Endothelial cell of hepatic sinusoid (primary cell): ENCODE data around the gene PCDHGA4.
"Not testable (repeated sequence)": the region's sequence is repeated elsewhere in the genome, so short reads cannot be mapped to it uniquely, and the experiment has no call there.

Experiments used
- in situ Hi-C: cut with HindIII; loops from 2 replicates; pipeline ENCODE4 v1.10.0; 2017; ENCODE audit warnings: low sequenced_read_pairs

Gene PCDHGA4

DNA sequence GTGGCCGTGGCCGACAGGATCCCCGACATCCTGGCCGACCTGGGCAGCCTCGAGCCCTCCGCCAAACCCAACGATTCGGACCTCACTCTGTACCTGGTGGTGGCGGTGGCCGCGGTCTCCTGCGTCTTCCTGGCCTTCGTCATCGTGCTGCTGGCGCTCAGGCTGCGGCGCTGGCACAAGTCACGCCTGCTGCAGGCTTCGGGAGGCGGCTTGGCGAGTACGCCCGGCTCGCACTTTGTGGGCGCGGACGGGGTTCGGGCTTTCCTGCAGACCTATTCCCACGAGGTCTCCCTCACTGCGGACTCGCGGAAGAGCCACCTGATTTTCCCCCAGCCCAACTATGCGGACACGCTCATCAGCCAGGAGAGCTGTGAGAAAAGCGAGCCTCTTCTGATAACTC, 8.8 kb upstream of the PCDHGA4 start:
- in situ Hi-C loops = not testable (repeated sequence)

GRCh38 chr5:141349917-141350619, 4.8 kb upstream of the PCDHGA4 start, which contains the start of gene PCDHGB1:
Gene PCDHGB1, plus strand, starts transcription at chr5:141350099. Its CDS starts 162 bp downstream, at chr5:141350261.
- in situ Hi-C loops = no loop called here

DNA sequence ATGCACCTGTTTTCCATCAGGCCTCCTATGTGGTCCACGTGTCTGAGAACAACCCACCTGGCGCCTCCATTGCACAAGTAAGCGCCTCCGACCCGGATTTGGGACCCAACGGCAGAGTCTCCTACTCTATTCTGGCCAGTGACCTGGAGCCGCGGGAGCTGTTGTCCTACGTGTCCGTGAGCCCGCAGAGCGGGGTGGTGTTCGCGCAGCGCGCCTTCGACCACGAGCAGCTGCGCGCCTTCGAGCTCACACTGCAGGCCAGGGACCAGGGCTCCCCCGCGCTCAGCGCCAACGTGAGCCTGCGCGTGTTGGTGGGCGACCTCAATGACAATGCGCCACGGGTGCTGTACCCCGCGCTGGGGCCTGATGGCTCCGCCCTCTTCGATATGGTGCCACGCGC, 3.2 kb upstream of the PCDHGA4 start:
- in situ Hi-C loops = no loop called here

- in situ Hi-C loops = no loop called here
Measured at GRCh38 chr5:141355641-141356040, 820 bp downstream of the PCDHGA4 start.

GRCh38 chr5:141356133-141356532, 1.3 kb downstream of the PCDHGA4 start:
- in situ Hi-C loops = no loop called here

DNA sequence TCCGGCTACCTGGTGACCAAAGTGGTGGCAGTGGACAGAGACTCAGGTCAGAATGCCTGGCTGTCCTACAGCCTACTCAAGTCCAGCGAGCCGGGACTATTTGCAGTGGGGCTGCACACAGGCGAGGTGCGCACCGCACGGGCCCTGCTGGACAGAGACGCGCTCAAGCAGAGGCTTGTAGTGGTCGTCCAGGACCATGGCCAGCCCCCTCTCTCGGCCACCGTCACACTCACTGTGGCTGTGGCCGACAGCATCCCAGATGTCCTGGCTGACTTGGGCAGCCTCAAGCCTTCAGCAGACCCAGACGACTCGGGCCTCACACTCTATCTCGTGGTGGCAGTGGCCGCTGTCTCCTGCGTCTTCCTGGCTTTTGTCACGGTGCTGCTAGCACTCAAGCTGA, 2.1 kb downstream of the PCDHGA4 start:
- in situ Hi-C loops = no loop called here

DNA sequence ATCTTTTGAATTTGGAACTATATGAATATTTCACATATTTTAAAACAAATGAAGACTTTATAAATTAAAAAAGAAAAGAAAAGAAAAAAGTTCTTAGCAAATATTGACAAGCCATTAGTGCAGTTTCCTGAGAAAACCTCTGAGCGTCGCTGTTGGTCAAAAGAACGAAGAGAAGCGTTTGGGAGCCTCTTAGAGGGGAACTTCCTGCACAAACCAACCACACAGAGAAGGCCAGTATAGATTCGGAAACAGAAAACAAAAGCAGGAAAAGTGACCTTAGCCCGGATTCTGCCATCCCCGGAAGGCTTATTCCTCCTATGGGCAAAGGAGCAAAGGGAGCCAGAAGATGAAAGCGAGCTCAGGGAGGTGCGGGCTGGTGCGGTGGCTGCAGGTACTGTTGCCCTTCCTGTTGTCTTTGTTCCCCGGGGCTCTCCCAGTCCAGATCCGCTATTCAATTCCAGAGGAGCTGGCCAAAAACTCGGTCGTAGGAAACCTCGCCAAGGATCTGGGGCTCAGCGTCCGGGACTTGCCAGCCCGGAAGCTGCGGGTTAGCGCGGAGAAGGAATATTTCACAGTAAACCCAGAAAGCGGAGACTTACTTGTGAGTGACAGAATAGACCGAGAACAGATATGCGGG, 5.1 kb downstream of the PCDHGA4 start, which contains the start of gene PCDHGB2:
PCDHGB2 (plus strand) TSS at position 205 of the 637 bp plus-strand sequence; CDS start at position 347, 142 bp downstream.
- in situ Hi-C loops = no loop called here

GRCh38 chr5:141360685-141361084, 5.9 kb downstream of the PCDHGA4 start:
- in situ Hi-C loops = no loop called here

- in situ Hi-C loops = no loop called here
Measured at GRCh38 chr5:141362719-141363118, 7.9 kb downstream of the PCDHGA4 start.

GRCh38 chr5:141363952-141364660, 9.3 kb downstream of the PCDHGA4 start, which contains the start of gene PCDHGA5:
Gene PCDHGA5, plus strand, starts transcription at chr5:141364162. Its CDS starts 169 bp downstream, at chr5:141364331.
- in situ Hi-C loops = no loop called here

DNA sequence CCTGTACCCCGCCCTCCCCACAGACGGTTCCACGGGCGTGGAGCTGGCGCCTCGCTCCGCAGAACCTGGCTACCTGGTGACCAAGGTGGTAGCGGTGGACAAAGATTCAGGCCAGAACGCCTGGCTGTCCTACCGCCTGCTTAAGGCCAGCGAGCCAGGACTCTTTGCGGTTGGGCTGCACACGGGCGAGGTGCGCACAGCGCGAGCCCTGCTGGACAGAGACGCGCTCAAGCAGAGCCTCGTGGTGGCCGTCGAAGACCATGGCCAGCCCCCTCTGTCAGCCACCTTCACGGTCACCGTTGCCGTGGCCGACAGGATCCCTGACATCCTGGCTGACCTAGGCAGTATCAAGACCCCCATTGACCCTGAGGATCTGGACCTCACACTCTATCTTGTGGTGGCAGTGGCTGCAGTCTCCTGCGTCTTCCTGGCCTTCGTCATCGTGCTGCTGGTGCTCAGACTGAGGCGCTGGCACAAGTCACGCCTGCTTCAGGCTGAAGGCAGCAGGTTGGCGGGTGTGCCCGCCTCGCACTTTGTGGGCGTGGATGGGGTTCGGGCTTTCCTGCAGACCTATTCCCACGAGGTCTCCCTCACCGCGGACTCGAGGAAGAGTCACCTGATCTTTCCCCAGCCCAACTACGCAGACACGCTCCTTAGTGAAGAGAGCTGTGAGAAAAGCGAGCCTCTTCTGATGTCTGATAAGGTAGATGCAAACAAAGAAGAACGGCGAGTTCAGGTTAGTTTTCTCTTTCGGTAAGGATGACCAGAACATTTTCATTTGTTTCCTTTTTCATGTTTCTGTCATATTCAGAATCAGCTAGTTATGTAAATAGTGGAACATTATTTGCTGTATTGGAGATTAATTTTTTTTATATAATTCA, 11.4 kb downstream of the PCDHGA4 start:
- in situ Hi-C loops = no loop called here

GRCh38 chr5:141369994-141370848, 15.4 kb downstream of the PCDHGA4 start, which contains the start of gene PCDHGB3:
Gene PCDHGB3, plus strand, starts transcription at chr5:141370242. Its CDS starts 153 bp downstream, at chr5:141370395.
- in situ Hi-C loops = no loop called here

- in situ Hi-C loops = no loop called here
Measured at GRCh38 chr5:141371572-141372475, 17.0 kb downstream of the PCDHGA4 start.

DNA sequence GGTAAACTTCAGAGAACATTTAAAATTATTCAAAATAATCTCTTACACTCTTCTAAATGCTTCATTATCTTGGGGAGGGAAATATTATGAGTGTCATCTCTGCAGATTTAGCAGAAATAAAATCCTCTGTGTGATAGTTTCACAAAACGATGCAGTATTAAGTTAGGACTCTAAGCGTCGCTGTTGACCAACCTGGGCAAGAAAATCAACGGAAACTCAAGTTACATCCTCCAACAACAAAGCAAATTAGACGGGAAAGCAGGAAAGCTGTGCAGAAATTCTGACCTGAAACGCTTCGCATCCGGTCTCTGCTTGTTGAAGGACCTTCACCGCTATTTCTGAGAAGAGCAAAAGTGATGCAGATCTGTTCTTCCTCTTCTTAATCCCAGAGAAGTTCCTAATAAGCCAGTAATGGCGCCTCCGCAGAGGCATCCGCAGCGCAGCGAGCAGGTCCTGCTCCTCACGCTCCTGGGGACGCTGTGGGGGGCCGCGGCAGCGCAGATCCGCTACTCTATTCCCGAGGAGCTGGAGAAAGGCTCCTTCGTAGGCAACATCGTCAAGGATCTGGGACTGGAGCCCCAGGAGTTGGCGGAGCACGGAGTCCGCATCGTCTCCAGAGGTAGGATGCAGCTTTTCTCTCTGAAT, 19.0 kb downstream of the PCDHGA4 start, which contains the start of gene PCDHGA6:
PCDHGA6 (plus strand) TSS at position 219 of the 645 bp plus-strand sequence; CDS start at position 412, 193 bp downstream.
- in situ Hi-C loops = no loop called here

- in situ Hi-C loops = no loop called here
Measured at GRCh38 chr5:141374627-141375026, 19.8 kb downstream of the PCDHGA4 start.

GRCh38 chr5:141375444-141376155, 20.8 kb downstream of the PCDHGA4 start:
- in situ Hi-C loops = not testable (repeated sequence)
